Neural crest cell (in vitro differentiated cells): Measurements from ENCODE around the gene CLCA4. TPM values are rescaled to one million over a fixed set of nuclear protein-coding genes. Genes with fewer than 3 reads are reported as not detected.

ENCODE experiments used
- DNase-seq: peaks from one replicate; pipeline ENCODE4 v3.0.0; 2021; ENCODE audit warnings: low read depth, mixed read lengths, low spot score
- H3K27ac Mint-ChIP-seq: one replicate; pipeline ENCODE4 v1.8.0; 2021; ENCODE audit warnings: mild to moderate bottlenecking, mixed read lengths; ENCODE audit not compliant: unreplicated experiment
- H3K27me3 Mint-ChIP-seq: 2 replicates; pipeline ENCODE4 v1.8.0; 2021; ENCODE audit warnings: low read depth, mild to moderate bottlenecking, mixed read lengths
- H3K36me3 Mint-ChIP-seq: 2 replicates; pipeline ENCODE4 v1.8.0; 2021; ENCODE audit warnings: low read depth, mild to moderate bottlenecking, mixed read lengths
- H3K4me1 Mint-ChIP-seq: 2 replicates; pipeline ENCODE4 v1.8.0; 2021; ENCODE audit warnings: mixed read lengths
- H3K4me3 Mint-ChIP-seq: one replicate; pipeline ENCODE4 v1.8.0; 2021; ENCODE audit warnings: mild to moderate bottlenecking, mixed read lengths
- H3K9me3 Mint-ChIP-seq: 2 replicates; pipeline ENCODE4 v1.8.0; 2021; ENCODE audit warnings: mixed read lengths
- CTCF ChIP-seq: fragments of 200-600 bp; sonication (generic); conservative IDR thresholded peaks from 2 replicates; pipeline ENCODE4 v1.5.0; 2021; ENCODE audit warnings: antibody characterized with exemption, mild to moderate bottlenecking
- total RNA-seq: library from RNA; stranded (reverse); gene quantifications from 2 replicates; pipeline ENCODE4 v1.2.1, GENCODE V29; 2021

Gene CLCA4
- total RNA-seq, 1 donor from 2014 or later, result not detected

GRCh38 chr1:86530211-86530845 is 16.6 kb upstream of the CLCA4 start:
- H3K27me3 Mint-ChIP-seq, result peaks cover 8% of the 10 kb centered on the region
- H3K27ac Mint-ChIP-seq, result no peak overlapping the region
- no peaks in the 10 kb centered on the region for H3K36me3 Mint-ChIP-seq
- no peak overlapping the region for H3K4me3 Mint-ChIP-seq
- no peaks in the 10 kb centered on the region for H3K9me3 Mint-ChIP-seq
- no peak for TF ChIP-seq CTCF
- H3K4me1 Mint-ChIP-seq, result no peaks in the 10 kb centered on the region
- no peak for DNase-seq

- Mint-ChIP-seq H3K4me3 (no peak overlapping the region), H3K9me3 (no peaks in the 10 kb centered on the region), H3K27ac (no peak overlapping the region), H3K4me1 (no peaks in the 10 kb centered on the region), H3K36me3 (no peaks in the 10 kb centered on the region), H3K27me3 (peaks cover 5% of the 10 kb centered on the region)
- no peak for TF ChIP-seq CTCF
- DNase-seq, result no peak
Measured at GRCh38 chr1:86537928-86538695, 8.8 kb upstream of the CLCA4 start.

- Mint-ChIP-seq H3K27me3 (peaks cover 5% of the 10 kb centered on the region), H3K36me3 (no peaks in the 10 kb centered on the region), H3K27ac (no peak overlapping the region)
Measured at GRCh38 chr1:86538775-86539174, 8.1 kb upstream of the CLCA4 start.

GRCh38 chr1:86541859-86542258 is 5.0 kb upstream of the CLCA4 start:
- peaks cover 5% of the 10 kb centered on the region for H3K9me3 Mint-ChIP-seq

More at GRCh38 chr1:86538775-86539174, 8.1 kb upstream of the CLCA4 start:
- DNase-seq, result no peak
- Mint-ChIP-seq H3K9me3 (no peaks in the 10 kb centered on the region), H3K4me3 (no peak overlapping the region), H3K4me1 (no peaks in the 10 kb centered on the region)
- no peak for TF ChIP-seq CTCF

GRCh38 chr1:86542631-86543030 is 4.2 kb upstream of the CLCA4 start:
- no peak overlapping the region for H3K4me3 Mint-ChIP-seq
- H3K36me3 Mint-ChIP-seq, result no peaks in the 10 kb centered on the region
- H3K4me1 Mint-ChIP-seq, result peaks cover 9% of the 10 kb centered on the region

More at GRCh38 chr1:86541859-86542258, 5.0 kb upstream of the CLCA4 start:
- DNase-seq, result no peak
- TF ChIP-seq CTCF, result no peak
- Mint-ChIP-seq H3K27me3 (no peaks in the 10 kb centered on the region), H3K4me1 (peaks cover 2% of the 10 kb centered on the region), H3K4me3 (no peak overlapping the region), H3K36me3 (no peaks in the 10 kb centered on the region), H3K27ac (no peak overlapping the region)

More at GRCh38 chr1:86542631-86543030, 4.2 kb upstream of the CLCA4 start:
- no peak for TF ChIP-seq CTCF
- H3K27ac Mint-ChIP-seq, result no peak overlapping the region
- no peak for DNase-seq
- peaks cover 5% of the 10 kb centered on the region for H3K9me3 Mint-ChIP-seq
- H3K27me3 Mint-ChIP-seq, result no peaks in the 10 kb centered on the region
